GM13976 (cell line): ENCODE measurements around the gene ERGIC1.

ENCODE experiments used
- DNase-seq: peaks from one replicate; pipeline ENCODE4 v3.0.0; 2012; ENCODE audit warnings: low spot score
- CTCF ChIP-seq: IDR thresholded peaks from 2 replicates; pipeline ENCODE4 v1.5.1; 2012; ENCODE audit warnings: borderline replicate concordance, mild to moderate bottlenecking; ENCODE audit not compliant: insufficient read depth; ENCODE audit errors: extremely low read depth, missing control alignments, control extremely low read depth
- in situ Hi-C: fragments of 300-500 bp; cut with MboI; formaldehyde crosslinking; loops from one replicate; pipeline ENCODE4 v1.12.0; 2022; ENCODE audit warnings: low sequenced_read_pairs, mixed read lengths, inconsistent platforms; ENCODE audit not compliant: unreplicated experiment

ERGIC1 gene

GRCh38 chr5:172925336-172925948 lies 91.4 kb downstream of the ERGIC1 start:
- no peak for TF ChIP-seq CTCF
- DNase-seq, result no peak
- in situ Hi-C loops, result loop anchor here (5.0 to 10.0 kb wide), 2 partner anchors 213 to 441 kb away; no protein-coding TSS in a partner anchor

- in situ Hi-C loops, result loop anchor here (5.0 to 10.0 kb wide), 2 partner anchors 214 to 441 kb away; no protein-coding TSS in a partner anchor
- no peak for TF ChIP-seq CTCF
- no peak for DNase-seq
These were observed 92.0 kb downstream of the ERGIC1 start for GRCh38 chr5:172926008-172926523.

- in situ Hi-C loops, result loop anchor here (5.0 to 10.0 kb wide), 2 partner anchors 214 to 442 kb away; no protein-coding TSS in a partner anchor
- no peak for DNase-seq
These were observed 92.7 kb downstream of the ERGIC1 start for GRCh38 chr5:172926796-172927195.

GRCh38 chr5:172929371-172929838 lies 95.4 kb downstream of the ERGIC1 start:
- DNase-seq, result no peak
- in situ Hi-C loops, result loop anchor here (5.0 to 10.0 kb wide), 2 partner anchors 217 to 445 kb away; no protein-coding TSS in a partner anchor
- no peak for TF ChIP-seq CTCF

More at GRCh38 chr5:172926796-172927195, 92.7 kb downstream of the ERGIC1 start:
- TF ChIP-seq CTCF, result no peak

GRCh38 chr5:172931001-172931536 lies 97.0 kb downstream of the ERGIC1 start:
- in situ Hi-C loops, result no loop called here
- TF ChIP-seq CTCF, result no peak
- no peak for DNase-seq

DNA sequence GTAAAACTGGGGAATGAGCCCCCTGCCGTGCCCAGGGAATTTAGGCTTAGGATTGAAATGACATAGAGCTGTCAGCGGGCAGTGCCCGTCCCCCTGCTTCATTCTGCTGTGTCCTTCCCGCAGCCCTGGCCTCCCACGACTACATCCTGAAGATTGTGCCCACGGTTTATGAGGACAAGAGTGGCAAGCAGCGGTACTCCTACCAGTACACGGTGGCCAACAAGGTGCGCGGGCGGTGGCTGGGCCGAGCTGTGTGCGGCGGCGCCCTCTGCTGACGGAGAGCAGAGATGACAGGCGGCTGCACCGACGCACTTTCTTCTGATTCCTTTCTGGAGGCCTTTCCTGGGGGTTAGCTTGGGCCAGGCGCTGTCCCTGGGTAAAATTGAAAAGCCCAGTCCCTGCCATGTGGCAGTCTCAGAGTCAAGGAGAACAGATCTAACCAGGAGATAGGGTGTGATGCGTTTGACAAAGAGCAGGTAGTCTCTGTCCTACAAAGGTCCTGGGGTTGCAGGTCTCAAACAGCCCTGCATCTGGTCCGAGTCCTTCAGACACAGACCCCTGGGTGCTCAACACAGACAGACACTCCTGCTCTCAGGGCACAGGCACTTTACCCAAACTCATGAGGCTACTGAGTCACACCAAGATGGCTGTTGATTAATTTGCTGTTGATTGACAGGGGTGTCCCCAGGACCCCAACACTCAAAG lies 98.4 kb downstream of the ERGIC1 start:
- peak; percentile 88 for TF ChIP-seq CTCF
- in situ Hi-C loops, result no loop called here
- DNase-seq, result peak; percentile 88
